Tibial artery (tissue), 4 donors: Measurements from ENCODE around the gene IL36A.

Source experiments
- DNase-seq, 2 donors: peaks; one replicate each; pipeline ENCODE4 v3.0.0-alpha.2; 2019
- H3K27ac ChIP-seq, 2 donors: fragments of 200-600 bp; sonication (generic) in 1 of 2; 1 replicate in 1 of 2; 2 replicates in 1 of 2; pipeline ENCODE4 v1.5.1; 2018 to 2019; ENCODE audit warnings: mild to moderate bottlenecking in 1 of 2
- H3K27me3 ChIP-seq, 2 donors: fragments of 200-600 bp; sonication (generic) in 1 of 2; one replicate each; pipeline versions ENCODE4 v1.5.1 to v1.6.0; 2016 to 2019
- H3K36me3 ChIP-seq, 3 donors: fragments of 200-600 bp; sonication (generic) in 2 of 3; one replicate each; pipeline ENCODE4 v1.5.1; 2016 to 2019; ENCODE audit warnings: mild to moderate bottlenecking in 2 of 3
- H3K4me1 ChIP-seq, 4 donors: fragments of 200-600 bp; sonication (generic) in 2 of 4; 1 replicate in 3 of 4; 2 replicates in 1 of 4; pipeline ENCODE4 v1.5.1; 2016 to 2019
- H3K4me3 ChIP-seq, 2 donors: fragments of 200-600 bp; sonication (generic) in 1 of 2; 1 replicate in 1 of 2; 2 replicates in 1 of 2; pipeline ENCODE4 v1.5.1; 2018 to 2019; ENCODE audit warnings: mild to moderate bottlenecking in 2 of 2
- H3K9me3 ChIP-seq, 3 donors: fragments of 200-600 bp; sonication (generic) in 1 of 3; one replicate each; pipeline ENCODE4 v1.5.1; 2016 to 2019
- CTCF ChIP-seq, 2 experiments: fragments of 200-600 bp in 1 of 2; fragments of 450-650 bp in 1 of 2; IDR thresholded peaks; one replicate each; pipeline ENCODE4 v1.5.1; 2017 to 2019; ENCODE audit warnings: antibody characterized with exemption in 2 of 2, mild to moderate bottlenecking in 1 of 2, moderate library complexity in 1 of 2
- intact Hi-C: fragments of 100-400 bp; cut with DNase I; formaldehyde crosslinking; loops from one replicate; pipeline ENCODE4 v1.15.0; 2023; ENCODE audit warnings: low total_unique reads

The IL36A gene

GRCh38 chr2:112979731-112980130 lies 25.5 kb upstream of the IL36A start:
- H3K27me3 ChIP-seq = peaks cover 0 to 4% of the 10 kb centered on the region in 2 donors
- intact Hi-C loops = no loop called here
- no peak overlapping the region for H3K4me3 ChIP-seq
- H3K27ac ChIP-seq = no peak overlapping the region
- no peaks in the 10 kb centered on the region for H3K4me1 ChIP-seq
- no peak for TF ChIP-seq CTCF (IDR thresholded peaks at IDR 0.05)
- no peaks in the 10 kb centered on the region for H3K36me3 ChIP-seq
- H3K9me3 ChIP-seq = no peaks in the 10 kb centered on the region
- DNase-seq = no peak

GRCh38 chr2:112980537-112980936 lies 24.7 kb upstream of the IL36A start:
- Histone ChIP-seq H3K36me3 (no peaks in the 10 kb centered on the region), H3K4me1 (no peaks in the 10 kb centered on the region), H3K4me3 (no peak overlapping the region), H3K27ac (no peak overlapping the region), H3K9me3 (no peaks in the 10 kb centered on the region), H3K27me3 (peaks cover 0 to 4% of the 10 kb centered on the region in 2 donors)
- intact Hi-C loops = no loop called here
- TF ChIP-seq CTCF (IDR thresholded peaks at IDR 0.05) = no peak
- DNase-seq = no peak

- intact Hi-C loops = no loop called here
- Histone ChIP-seq H3K36me3 (no peaks in the 10 kb centered on the region), H3K9me3 (no peaks in the 10 kb centered on the region), H3K4me1 (no peaks in the 10 kb centered on the region), H3K4me3 (no peak overlapping the region), H3K27me3 (no peaks in the 10 kb centered on the region), H3K27ac (no peak overlapping the region)
- no peak for TF ChIP-seq CTCF (IDR thresholded peaks at IDR 0.05)
- DNase-seq = no peak
Measured at GRCh38 chr2:112985090-112985489, 20.2 kb upstream of the IL36A start.

GRCh38 chr2:112989611-112990010 lies 15.6 kb upstream of the IL36A start:
- DNase-seq = no peak
- TF ChIP-seq CTCF (IDR thresholded peaks at IDR 0.05) = no peak
- Histone ChIP-seq H3K27ac (no peak overlapping the region), H3K27me3 (no peaks in the 10 kb centered on the region), H3K9me3 (peaks cover 0 to 9% (median 5%) of the 10 kb centered on the region in 3 donors), H3K36me3 (no peaks in the 10 kb centered on the region), H3K4me1 (no peaks in the 10 kb centered on the region), H3K4me3 (no peak overlapping the region)
- intact Hi-C loops = no loop called here

GRCh38 chr2:112993831-112994230 lies 11.4 kb upstream of the IL36A start:
- no peak for TF ChIP-seq CTCF (IDR thresholded peaks at IDR 0.05)
- H3K27ac ChIP-seq = no peak overlapping the region
- no peak overlapping the region for H3K4me3 ChIP-seq
- no peaks in the 10 kb centered on the region for H3K4me1 ChIP-seq
- peaks cover 0 to 9% (median 5%) of the 10 kb centered on the region in 3 donors for H3K9me3 ChIP-seq
- no peaks in the 10 kb centered on the region for H3K36me3 ChIP-seq
- no peak for DNase-seq
- no peaks in the 10 kb centered on the region for H3K27me3 ChIP-seq
- intact Hi-C loops = no loop called here

GRCh38 chr2:112994648-112995047 lies 10.6 kb upstream of the IL36A start:
- Histone ChIP-seq H3K4me3 (no peak overlapping the region), H3K27me3 (no peaks in the 10 kb centered on the region), H3K27ac (no peak overlapping the region), H3K9me3 (peaks cover 0 to 9% (median 5%) of the 10 kb centered on the region in 3 donors), H3K4me1 (no peaks in the 10 kb centered on the region), H3K36me3 (no peaks in the 10 kb centered on the region)
- intact Hi-C loops = no loop called here
- DNase-seq = no peak
- no peak for TF ChIP-seq CTCF (IDR thresholded peaks at IDR 0.05)
